ENCODE results near the gene SMIM43.
"Not testable (repeated sequence)": the region's sequence is repeated elsewhere in the genome, so short reads cannot be mapped to it uniquely, and the experiment has no call there.

SMIM43 gene

DNA sequence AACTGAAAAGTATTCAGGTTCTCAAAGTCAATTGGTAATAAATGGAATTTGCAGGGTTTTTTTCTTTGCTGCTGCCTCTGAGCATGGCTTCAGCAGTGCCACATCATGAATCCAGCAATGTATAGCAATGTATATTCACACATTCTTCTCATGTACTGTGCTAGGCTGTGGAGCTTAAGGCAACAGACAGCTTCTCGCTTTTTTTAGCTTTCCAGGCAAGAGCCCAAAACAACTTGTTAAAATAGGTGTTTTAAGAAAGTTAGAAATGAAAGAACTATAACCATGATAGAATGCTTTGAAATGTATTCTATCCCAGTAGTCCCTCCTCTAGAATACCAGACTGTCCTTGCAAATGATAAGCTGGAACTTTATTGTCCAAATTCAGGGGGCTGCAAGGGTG, 30.4 kb downstream of the SMIM43 start:
- no peak for DNase-seq

DNA sequence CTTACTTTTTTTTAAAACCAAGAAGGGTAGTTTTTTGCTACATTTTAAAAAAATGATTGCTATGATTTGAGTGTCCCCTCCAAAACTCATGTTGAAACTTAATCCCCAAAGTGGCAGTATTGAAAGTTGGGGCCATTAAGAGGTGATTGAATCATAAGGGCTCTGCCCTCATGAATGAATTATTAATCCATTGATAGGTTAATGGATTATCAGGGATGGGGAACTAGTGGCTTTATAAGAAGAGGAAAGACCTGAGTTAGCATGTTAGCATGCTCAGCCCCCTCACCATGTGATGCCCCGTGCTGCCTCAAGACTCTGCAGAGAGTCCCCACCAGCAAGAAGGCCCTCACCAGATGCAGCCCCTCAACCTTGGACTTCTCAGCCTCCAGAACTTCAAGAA, 31.0 kb downstream of the SMIM43 start:
- no peak for DNase-seq

DNA sequence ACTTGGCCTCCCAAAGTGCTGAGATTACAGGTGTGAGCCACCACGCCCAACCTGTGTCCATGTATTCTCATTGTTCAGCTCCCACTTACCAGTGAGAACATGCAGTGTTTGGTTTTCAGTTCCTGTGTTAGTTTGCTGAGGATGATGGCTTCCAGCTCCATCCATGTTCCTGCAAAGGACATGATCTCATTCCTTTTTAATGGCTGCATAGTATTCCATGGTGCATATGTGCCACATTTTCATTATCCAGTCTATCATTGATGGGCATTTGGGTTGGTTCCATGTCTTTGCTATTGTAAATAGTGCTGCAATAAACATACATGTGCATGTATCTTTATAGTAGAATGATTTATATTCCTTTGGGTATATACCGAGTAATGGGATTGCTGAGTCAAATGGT, 35.2 kb downstream of the SMIM43 start:
- DNase-seq, result not testable (repeated sequence)

GRCh38 chr4:121728798-121729226, 36.2 kb downstream of the SMIM43 start:
- DNase-seq, result no peak

- DNase-seq, result no peak
These were observed 36.9 kb downstream of the SMIM43 start for GRCh38 chr4:121728066-121728465.

GRCh38 chr4:121726642-121727268, 38.2 kb downstream of the SMIM43 start:
- DNase-seq, result no peak

DNA sequence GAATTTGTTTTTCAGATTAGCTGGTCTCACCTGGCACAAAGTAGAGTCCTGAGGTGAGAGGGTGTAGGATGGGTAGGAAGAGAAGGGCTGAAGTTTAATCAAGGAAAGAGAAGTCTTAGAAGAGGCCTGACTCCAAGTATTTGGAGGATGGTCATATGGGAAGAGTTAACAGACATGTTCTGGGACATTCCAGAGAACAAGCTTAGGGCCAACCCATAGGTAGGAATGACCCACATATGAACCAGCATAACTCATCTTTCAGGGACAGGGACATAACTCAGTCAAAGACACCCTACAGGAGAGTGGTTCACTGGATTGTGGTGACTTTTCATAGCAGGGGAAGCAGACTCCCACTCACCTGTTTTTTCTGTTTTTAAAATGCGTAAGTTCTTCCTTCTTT, 40.3 kb downstream of the SMIM43 start:
- no peak for DNase-seq

DNA sequence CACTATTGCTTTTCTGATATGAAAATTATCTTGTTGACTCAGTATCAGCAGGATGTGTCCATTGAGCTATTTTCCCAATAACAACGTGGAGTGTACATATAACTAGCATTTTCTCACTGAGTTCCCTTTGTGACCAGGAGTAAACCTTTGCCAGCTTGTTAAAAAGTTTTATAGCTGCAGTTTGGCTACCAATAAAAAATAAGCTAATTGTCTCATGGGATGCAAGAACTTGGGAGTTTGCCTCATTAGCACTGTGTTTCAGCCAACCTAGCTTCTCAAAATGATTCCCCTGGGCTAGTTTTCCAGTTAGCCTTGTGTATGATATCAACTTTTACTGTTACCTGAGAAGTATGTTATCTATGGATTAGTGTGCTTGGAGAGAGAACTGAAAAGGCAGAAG, 43.3 kb downstream of the SMIM43 start:
- DNase-seq, result no peak

GRCh38 chr4:121720109-121720508, 44.9 kb downstream of the SMIM43 start:
- DNase-seq, result no peak

- no peak for DNase-seq
These were observed 47.2 kb downstream of the SMIM43 start for GRCh38 chr4:121717680-121718237.

GRCh38 chr4:121714548-121714947, 50.4 kb downstream of the SMIM43 start:
- no peak for DNase-seq

DNA sequence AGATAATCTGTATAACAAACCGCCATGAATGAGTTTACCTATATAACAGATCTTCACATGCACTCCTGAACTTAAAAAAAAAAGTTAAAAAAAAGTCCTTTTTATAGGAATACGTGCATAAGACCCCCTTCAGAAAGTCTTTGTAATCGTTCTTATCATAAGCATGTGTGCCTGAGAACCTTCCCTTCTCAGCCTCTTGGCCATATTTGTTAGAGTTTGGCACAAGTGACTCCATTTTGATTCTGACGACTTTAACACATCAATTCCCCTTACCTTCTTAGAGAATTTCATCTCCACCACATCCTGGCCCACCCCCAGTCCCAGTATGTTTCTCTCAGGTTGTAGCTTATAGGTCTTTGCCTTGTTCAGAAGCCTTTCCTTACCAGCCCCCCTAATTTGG, 52.2 kb downstream of the SMIM43 start:
- no peak for DNase-seq

- DNase-seq, result no peak
These were observed 52.8 kb downstream of the SMIM43 start for GRCh38 chr4:121712001-121712651.

- DNase-seq, result peak; percentile 9 to 10
These were observed 53.5 kb downstream of the SMIM43 start for GRCh38 chr4:121711263-121712000.

GRCh38 chr4:121709766-121710405, 55.1 kb downstream of the SMIM43 start:
- DNase-seq, result no peak

Data from activated CD4-positive, alpha-beta T cell treated with anti-CD3 and anti-CD28 coated beads for 4 hours (primary cell).